Effector memory CD4-positive, alpha-beta T cell (primary cell): Measurements from ENCODE around the gene DLG1.
A peak's percentile ranks its signal among the peaks of the same experiment; 100 is the strongest.

Source experiments
- DNase-seq, 3 donors: peaks; one replicate each; pipeline ENCODE4 v3.0.0-alpha.2; 2020
- H3K27ac ChIP-seq: 2 replicates; pipeline ENCODE4 v1.7.0; 2013; ENCODE audit warnings: mild to moderate bottlenecking, low read length, moderate library complexity; ENCODE audit not compliant: insufficient read depth, poor library complexity, severe bottlenecking
- H3K27me3 ChIP-seq: replicated peaks from 2 replicates; pipeline ENCODE4 v1.7.0; 2013; ENCODE audit warnings: mild to moderate bottlenecking, low read length; ENCODE audit not compliant: insufficient read depth, control insufficient read depth, poor library complexity, severe bottlenecking
- H3K36me3 ChIP-seq: 2 replicates; pipeline ENCODE4 v1.7.0; 2013; ENCODE audit warnings: mild to moderate bottlenecking, low read length, moderate library complexity; ENCODE audit not compliant: control insufficient read depth, insufficient read depth
- H3K4me1 ChIP-seq: 2 replicates; pipeline ENCODE4 v1.7.0; 2013; ENCODE audit warnings: low read length, mild to moderate bottlenecking; ENCODE audit not compliant: control insufficient read depth, insufficient read depth, poor library complexity, severe bottlenecking
- H3K4me3 ChIP-seq: 2 replicates; pipeline ENCODE4 v1.7.0; 2013; ENCODE audit warnings: low read length, low read depth, mild to moderate bottlenecking; ENCODE audit not compliant: insufficient read depth, poor library complexity, severe bottlenecking
- H3K9me3 ChIP-seq: 2 replicates; pipeline ENCODE4 v1.7.0; 2013; ENCODE audit warnings: mild to moderate bottlenecking, low read length, moderate library complexity; ENCODE audit not compliant: control insufficient read depth

DLG1 gene

GRCh38 chr3:197302696-197303341 is 4.4 kb upstream of the DLG1 start:
- Histone ChIP-seq H3K27me3 (no peaks in the 10 kb centered on the region), H3K4me1 (peaks cover 8% of the 10 kb centered on the region), H3K27ac (no peak overlapping the region), H3K9me3 (no peaks in the 10 kb centered on the region), H3K4me3 (no peak overlapping the region), H3K36me3 (no peaks in the 10 kb centered on the region)
- DNase-seq: no peak

GRCh38 chr3:197302033-197302432 is 3.6 kb upstream of the DLG1 start:
- H3K9me3 ChIP-seq: no peaks in the 10 kb centered on the region
- H3K4me1 ChIP-seq: peaks cover 8% of the 10 kb centered on the region
- H3K4me3 ChIP-seq: no peak overlapping the region
- no peaks in the 10 kb centered on the region for H3K27me3 ChIP-seq
- no peak overlapping the region for H3K27ac ChIP-seq
- H3K36me3 ChIP-seq: no peaks in the 10 kb centered on the region
- no peak for DNase-seq

GRCh38 chr3:197300361-197300760 is 1.9 kb upstream of the DLG1 start:
- Histone ChIP-seq H3K4me1 (peaks cover 8% of the 10 kb centered on the region), H3K9me3 (no peaks in the 10 kb centered on the region), H3K27me3 (no peaks in the 10 kb centered on the region), H3K36me3 (no peaks in the 10 kb centered on the region), H3K27ac (no peak overlapping the region), H3K4me3 (no peak overlapping the region)
- DNase-seq: no peak

- peaks cover 8% of the 10 kb centered on the region for H3K4me1 ChIP-seq
- H3K36me3 ChIP-seq: no peaks in the 10 kb centered on the region
- H3K27me3 ChIP-seq: no peaks in the 10 kb centered on the region
- no peaks in the 10 kb centered on the region for H3K9me3 ChIP-seq
- DNase-seq: peak in 1 of 3 donors; percentile 6
- H3K4me3 ChIP-seq: peak overlapping the region; percentile 97
- peak overlapping the region; percentile 82 for H3K27ac ChIP-seq
These were observed 788 bp upstream of the DLG1 start for GRCh38 chr3:197298945-197299854.

- H3K4me1 ChIP-seq: peaks cover 8% of the 10 kb centered on the region
- H3K36me3 ChIP-seq: no peaks in the 10 kb centered on the region
- H3K4me3 ChIP-seq: peak overlapping the region; percentile 97
- DNase-seq: peak; percentile 78 to 86 (median 83)
- H3K27me3 ChIP-seq: no peaks in the 10 kb centered on the region
- no peaks in the 10 kb centered on the region for H3K9me3 ChIP-seq
- peak overlapping the region; percentile 82 for H3K27ac ChIP-seq
These were observed 704 bp downstream of the DLG1 start for GRCh38 chr3:197297476-197298340.

GRCh38 chr3:197297002-197297401 is 1.4 kb downstream of the DLG1 start:
- peak overlapping the region; percentile 97 for H3K4me3 ChIP-seq
- DNase-seq: no peak
- H3K4me1 ChIP-seq: peaks cover 8% of the 10 kb centered on the region
- H3K9me3 ChIP-seq: no peaks in the 10 kb centered on the region
- peak overlapping the region; percentile 82 for H3K27ac ChIP-seq
- no peaks in the 10 kb centered on the region for H3K27me3 ChIP-seq
- H3K36me3 ChIP-seq: no peaks in the 10 kb centered on the region

- H3K4me3 ChIP-seq: peak overlapping the region; percentile 97
These were observed 1.9 kb downstream of the DLG1 start for GRCh38 chr3:197296545-197296944.

GRCh38 chr3:197295871-197296270 is 2.5 kb downstream of the DLG1 start:
- Histone ChIP-seq H3K36me3 (no peaks in the 10 kb centered on the region), H3K27ac (no peak overlapping the region), H3K4me1 (peaks cover 8% of the 10 kb centered on the region), H3K4me3 (no peak overlapping the region), H3K9me3 (no peaks in the 10 kb centered on the region), H3K27me3 (no peaks in the 10 kb centered on the region)
- no peak for DNase-seq

More at GRCh38 chr3:197296545-197296944, 1.9 kb downstream of the DLG1 start:
- Histone ChIP-seq H3K4me1 (peaks cover 8% of the 10 kb centered on the region), H3K36me3 (no peaks in the 10 kb centered on the region), H3K27ac (peak overlapping the region; percentile 82), H3K27me3 (no peaks in the 10 kb centered on the region), H3K9me3 (no peaks in the 10 kb centered on the region)
- no peak for DNase-seq

GRCh38 chr3:197293605-197294237 is 4.7 kb downstream of the DLG1 start:
- Histone ChIP-seq H3K27ac (no peak overlapping the region), H3K27me3 (no peaks in the 10 kb centered on the region), H3K36me3 (peaks cover 3% of the 10 kb centered on the region), H3K4me3 (no peak overlapping the region), H3K4me1 (peaks cover 1% of the 10 kb centered on the region), H3K9me3 (no peaks in the 10 kb centered on the region)
- no peak for DNase-seq
